Measurements from ENCODE around the gene PMEL. TPM values are rescaled to one million over a fixed set of nuclear protein-coding genes. Genes with fewer than 3 reads are reported as not detected.

The PMEL gene
- total and polyA plus RNA-seq, 9 of the 15 experiments (the other 6 are each of a cell fraction or from before 2014, with no cell fraction given), result 0.36 to 2.0 (median 0.98) TPM

GRCh38 chr12:55973599-55974307, 7.9 kb upstream of the PMEL start, which contains the start of gene RAB5B (continued):
- TF ChIP-seq, protein P1, sequence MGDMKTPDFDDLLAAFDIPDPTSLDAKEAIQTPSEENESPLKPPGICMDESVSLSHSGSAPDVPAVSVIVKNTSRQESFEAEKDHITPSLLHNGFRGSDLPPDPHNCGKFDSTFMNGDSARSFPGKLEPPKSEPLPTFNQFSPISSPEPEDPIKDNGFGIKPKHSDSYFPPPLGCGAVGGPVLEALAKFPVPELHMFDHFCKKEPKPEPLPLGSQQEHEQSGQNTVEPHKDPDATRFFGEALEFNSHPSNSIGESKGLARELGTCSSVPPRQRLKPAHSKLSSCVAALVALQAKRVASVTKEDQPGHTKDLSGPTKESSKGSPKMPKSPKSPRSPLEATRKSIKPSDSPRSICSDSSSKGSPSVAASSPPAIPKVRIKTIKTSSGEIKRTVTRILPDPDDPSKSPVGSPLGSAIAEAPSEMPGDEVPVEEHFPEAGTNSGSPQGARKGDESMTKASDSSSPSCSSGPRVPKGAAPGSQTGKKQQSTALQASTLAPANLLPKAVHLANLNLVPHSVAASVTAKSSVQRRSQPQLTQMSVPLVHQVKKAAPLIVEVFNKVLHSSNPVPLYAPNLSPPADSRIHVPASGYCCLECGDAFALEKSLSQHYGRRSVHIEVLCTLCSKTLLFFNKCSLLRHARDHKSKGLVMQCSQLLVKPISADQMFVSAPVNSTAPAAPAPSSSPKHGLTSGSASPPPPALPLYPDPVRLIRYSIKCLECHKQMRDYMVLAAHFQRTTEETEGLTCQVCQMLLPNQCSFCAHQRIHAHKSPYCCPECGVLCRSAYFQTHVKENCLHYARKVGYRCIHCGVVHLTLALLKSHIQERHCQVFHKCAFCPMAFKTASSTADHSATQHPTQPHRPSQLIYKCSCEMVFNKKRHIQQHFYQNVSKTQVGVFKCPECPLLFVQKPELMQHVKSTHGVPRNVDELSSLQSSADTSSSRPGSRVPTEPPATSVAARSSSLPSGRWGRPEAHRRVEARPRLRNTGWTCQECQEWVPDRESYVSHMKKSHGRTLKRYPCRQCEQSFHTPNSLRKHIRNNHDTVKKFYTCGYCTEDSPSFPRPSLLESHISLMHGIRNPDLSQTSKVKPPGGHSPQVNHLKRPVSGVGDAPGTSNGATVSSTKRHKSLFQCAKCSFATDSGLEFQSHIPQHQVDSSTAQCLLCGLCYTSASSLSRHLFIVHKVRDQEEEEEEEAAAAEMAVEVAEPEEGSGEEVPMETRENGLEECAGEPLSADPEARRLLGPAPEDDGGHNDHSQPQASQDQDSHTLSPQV (IDR thresholded peaks at IDR 0.05), result no peak
- TF ChIP-seq RFX5 (IDR thresholded peaks at IDR 0.05; ENCODE audit: low read depth, low read length) (no peak), SMAD4 (CRISPR knock-in tag; conservative IDR thresholded peaks at IDR 0.05) (peak; percentile 28; the same call in 1 of the 2 replicates), SFPQ (IDR thresholded peaks at IDR 0.05; ENCODE audit: low read depth, low read length) (no peak), FOS (IDR thresholded peaks at IDR 0.05; ENCODE audit: extremely low read depth, insufficient read length) (peak; percentile 99), CHCHD3 (CRISPR knock-in tag; IDR thresholded peaks at IDR 0.05) (0 out of 2 replicates have a peak, but pooled peaks have one; percentile 9), THAP12 (CRISPR knock-in tag; IDR thresholded peaks at IDR 0.05) (peak; percentile 73; the same call in 1 of the 2 replicates), ATF7 (IDR thresholded peaks at IDR 0.05) (peak; percentile 98), E2F3 (CRISPR knock-in tag; IDR thresholded peaks at IDR 0.05) (0 out of 2 replicates have a peak, but pooled peaks have one; percentile 58), EGR1 (conservative IDR thresholded peaks at IDR 0.05) (peak; percentile 41; the same call in 1 of the 2 replicates), ESRRA (IDR thresholded peaks at IDR 0.05; ENCODE audit: borderline replicate concordance, low read depth) (peak; percentile 47; the same call in 1 of the 2 replicates), HMGN3 (IDR thresholded peaks at IDR 0.05; ENCODE audit: borderline replicate concordance, extremely low read depth, insufficient read length, low read depth, low read length) (peak; percentile 35), SAFB2 (IDR thresholded peaks at IDR 0.05; ENCODE audit: borderline replicate concordance, low read depth, low read length, severe bottlenecking) (no peak), HNRNPH1 (optimal IDR thresholded peaks at IDR 0.05; ENCODE audit: low read depth, low read length) (no peak), SUPT5H (IDR thresholded peaks at IDR 0.05) (peak; percentile 91), CHD2 (IDR thresholded peaks at IDR 0.05; ENCODE audit: low read depth, low read length) (peak; percentile 94), PHF8 (IDR thresholded peaks at IDR 0.05; ENCODE audit: borderline replicate concordance, low read length) (peak; percentile 84; the same call in 1 of the 2 replicates), MAX (CRISPR knock-in tag; IDR thresholded peaks at IDR 0.05) (peak; percentile 47; the same call in 1 of the 2 replicates), MYNN (IDR thresholded peaks at IDR 0.05) (no peak), MYNN (CRISPR knock-in tag; IDR thresholded peaks at IDR 0.05) (no peak)
